Activated CD4-positive, alpha-beta T cell treated with anti-CD3 and anti-CD28 coated beads, Interleukin-2, amount 10 ng/mL, durations not matched to agents 24 days and 14 days (primary cell): ENCODE measurements around the gene ZNF358. TPM values are rescaled to one million over a fixed set of nuclear protein-coding genes. Genes with fewer than 3 reads are reported as not detected.

ENCODE experiments used
- DNase-seq: peaks from one replicate; pipeline ENCODE4 v3.0.0; 2022
- H3K27ac Mint-ChIP-seq: one replicate; pipeline ENCODE4 v1.8.0; 2022; ENCODE audit warnings: mild to moderate bottlenecking, mixed read lengths
- H3K27me3 Mint-ChIP-seq: one replicate; pipeline ENCODE4 v1.8.0; 2022; ENCODE audit warnings: mixed read lengths
- H3K36me3 Mint-ChIP-seq: one replicate; pipeline ENCODE4 v1.8.0; 2022; ENCODE audit warnings: low read depth, mild to moderate bottlenecking, mixed read lengths
- H3K4me1 Mint-ChIP-seq: one replicate; pipeline ENCODE4 v1.8.0; 2021; ENCODE audit warnings: mixed read lengths
- H3K4me3 Mint-ChIP-seq: one replicate; pipeline ENCODE4 v1.8.0; 2022; ENCODE audit warnings: mild to moderate bottlenecking, moderate library complexity, mixed read lengths
- H3K9me3 Mint-ChIP-seq: one replicate; pipeline ENCODE4 v1.8.0; 2021; ENCODE audit warnings: mixed read lengths
- intact Hi-C: fragments of 100-400 bp; cut with micrococcal nuclease; formaldehyde crosslinking; loops from one replicate; pipeline ENCODE4 v1.15.1; 2023
- total RNA-seq: library from RNA; stranded (reverse); gene quantifications from 2 replicates; pipeline ENCODE4 v1.2.3, GENCODE V29; 2022

ZNF358 gene
- total RNA-seq, 1 donor from 2014 or later = 5.7 TPM

GRCh38 chr19:7542556-7543348 is 26.8 kb downstream of the ZNF358 start:
- no peak for DNase-seq
- Mint-ChIP-seq H3K9me3 (no peaks in the 10 kb centered on the region), H3K4me3 (no peak overlapping the region), H3K27ac (peak overlapping the region; percentile 18), H3K27me3 (no peaks in the 10 kb centered on the region), H3K4me1 (peaks cover 18% of the 10 kb centered on the region), H3K36me3 (peaks cover 42% of the 10 kb centered on the region)
- intact Hi-C loops = no loop called here

- H3K36me3 Mint-ChIP-seq = peaks cover 36% of the 10 kb centered on the region
- H3K9me3 Mint-ChIP-seq = no peaks in the 10 kb centered on the region
- H3K4me3 Mint-ChIP-seq = peak overlapping the region; percentile 39
- no peaks in the 10 kb centered on the region for H3K27me3 Mint-ChIP-seq
- DNase-seq = no peak
- H3K27ac Mint-ChIP-seq = peak overlapping the region; percentile 71
- H3K4me1 Mint-ChIP-seq = peaks cover 18% of the 10 kb centered on the region
- intact Hi-C loops = no loop called here
Observed at GRCh38 chr19:7544626-7545025, 28.7 kb downstream of the ZNF358 start.

- H3K27ac Mint-ChIP-seq = peak overlapping the region; percentile 41
- H3K9me3 Mint-ChIP-seq = no peaks in the 10 kb centered on the region
- no peak overlapping the region for H3K4me3 Mint-ChIP-seq
- H3K4me1 Mint-ChIP-seq = peaks cover 18% of the 10 kb centered on the region
- H3K36me3 Mint-ChIP-seq = peaks cover 35% of the 10 kb centered on the region
- no peaks in the 10 kb centered on the region for H3K27me3 Mint-ChIP-seq
- intact Hi-C loops = no loop called here
- no peak for DNase-seq
Observed at GRCh38 chr19:7545300-7545699, 29.4 kb downstream of the ZNF358 start.

- Mint-ChIP-seq H3K4me1 (peaks cover 18% of the 10 kb centered on the region), H3K27ac (peak overlapping the region; percentile 73), H3K27me3 (no peaks in the 10 kb centered on the region), H3K4me3 (peak overlapping the region; percentile 28), H3K36me3 (peaks cover 38% of the 10 kb centered on the region), H3K9me3 (no peaks in the 10 kb centered on the region)
- intact Hi-C loops = no loop called here
- DNase-seq = no peak
Observed at GRCh38 chr19:7545904-7546303, 30.0 kb downstream of the ZNF358 start.

- no peaks in the 10 kb centered on the region for H3K27me3 Mint-ChIP-seq
- H3K27ac Mint-ChIP-seq = peak overlapping the region; percentile 37
- intact Hi-C loops = no loop called here
- peaks cover 32% of the 10 kb centered on the region for H3K36me3 Mint-ChIP-seq
- H3K9me3 Mint-ChIP-seq = no peaks in the 10 kb centered on the region
- DNase-seq = no peak
- H3K4me1 Mint-ChIP-seq = peaks cover 18% of the 10 kb centered on the region
- no peak overlapping the region for H3K4me3 Mint-ChIP-seq
Observed at GRCh38 chr19:7547159-7547558, 31.3 kb downstream of the ZNF358 start.

- intact Hi-C loops = no loop called here
- H3K4me1 Mint-ChIP-seq = peaks cover 13% of the 10 kb centered on the region
Observed at GRCh38 chr19:7549429-7550148, 33.7 kb downstream of the ZNF358 start.

GRCh38 chr19:7550169-7550770 is 34.4 kb downstream of the ZNF358 start:
- intact Hi-C loops = no loop called here
- H3K4me1 Mint-ChIP-seq = peaks cover 9% of the 10 kb centered on the region
- H3K27me3 Mint-ChIP-seq = no peaks in the 10 kb centered on the region
- no peak overlapping the region for H3K27ac Mint-ChIP-seq
- H3K36me3 Mint-ChIP-seq = peaks cover 27% of the 10 kb centered on the region
- no peak for DNase-seq
- H3K4me3 Mint-ChIP-seq = no peak overlapping the region
- H3K9me3 Mint-ChIP-seq = no peaks in the 10 kb centered on the region

More at GRCh38 chr19:7549429-7550148, 33.7 kb downstream of the ZNF358 start:
- Mint-ChIP-seq H3K4me3 (no peak overlapping the region), H3K27me3 (no peaks in the 10 kb centered on the region), H3K36me3 (peaks cover 27% of the 10 kb centered on the region), H3K9me3 (no peaks in the 10 kb centered on the region), H3K27ac (no peak overlapping the region)
- DNase-seq = no peak

GRCh38 chr19:7550987-7551761 is 35.3 kb downstream of the ZNF358 start:
- peaks cover 26% of the 10 kb centered on the region for H3K36me3 Mint-ChIP-seq
- intact Hi-C loops = no loop called here

GRCh38 chr19:7552781-7553180 is 36.9 kb downstream of the ZNF358 start:
- Mint-ChIP-seq H3K27ac (no peak overlapping the region), H3K27me3 (no peaks in the 10 kb centered on the region), H3K4me3 (no peak overlapping the region), H3K4me1 (peaks cover 3% of the 10 kb centered on the region), H3K36me3 (peaks cover 33% of the 10 kb centered on the region), H3K9me3 (no peaks in the 10 kb centered on the region)
- DNase-seq = no peak
- intact Hi-C loops = no loop called here

More at GRCh38 chr19:7550987-7551761, 35.3 kb downstream of the ZNF358 start:
- no peaks in the 10 kb centered on the region for H3K9me3 Mint-ChIP-seq
- no peak overlapping the region for H3K27ac Mint-ChIP-seq
- DNase-seq = peak; percentile 65
- peaks cover 3% of the 10 kb centered on the region for H3K4me1 Mint-ChIP-seq
- no peaks in the 10 kb centered on the region for H3K27me3 Mint-ChIP-seq
- no peak overlapping the region for H3K4me3 Mint-ChIP-seq

- intact Hi-C loops = no loop called here
- no peak for DNase-seq
- no peak overlapping the region for H3K4me3 Mint-ChIP-seq
- peaks cover 45% of the 10 kb centered on the region for H3K36me3 Mint-ChIP-seq
- H3K4me1 Mint-ChIP-seq = peaks cover 3% of the 10 kb centered on the region
- no peaks in the 10 kb centered on the region for H3K27me3 Mint-ChIP-seq
- H3K27ac Mint-ChIP-seq = no peak overlapping the region
- H3K9me3 Mint-ChIP-seq = no peaks in the 10 kb centered on the region
Observed at GRCh38 chr19:7554565-7554964, 38.7 kb downstream of the ZNF358 start.

- no peak overlapping the region for H3K27ac Mint-ChIP-seq
- DNase-seq = peak; percentile 66
Observed at GRCh38 chr19:7554990-7555864, 39.3 kb downstream of the ZNF358 start.

GRCh38 chr19:7556696-7557315 is 40.9 kb downstream of the ZNF358 start:
- DNase-seq = no peak
- no peaks in the 10 kb centered on the region for H3K27me3 Mint-ChIP-seq
- no peak overlapping the region for H3K27ac Mint-ChIP-seq
- intact Hi-C loops = no loop called here
- peaks cover 44% of the 10 kb centered on the region for H3K36me3 Mint-ChIP-seq
- H3K4me1 Mint-ChIP-seq = peaks cover 3% of the 10 kb centered on the region
- no peaks in the 10 kb centered on the region for H3K9me3 Mint-ChIP-seq
- H3K4me3 Mint-ChIP-seq = no peak overlapping the region

More at GRCh38 chr19:7554990-7555864, 39.3 kb downstream of the ZNF358 start:
- intact Hi-C loops = no loop called here
- H3K27me3 Mint-ChIP-seq = no peaks in the 10 kb centered on the region
- peaks cover 45% of the 10 kb centered on the region for H3K36me3 Mint-ChIP-seq
- H3K4me1 Mint-ChIP-seq = peaks cover 3% of the 10 kb centered on the region
- H3K9me3 Mint-ChIP-seq = no peaks in the 10 kb centered on the region
- no peak overlapping the region for H3K4me3 Mint-ChIP-seq
